Inferior parietal cortex (tissue), 1 donor: ENCODE results near the gene OVAAL.

Experiments used
- DNase-seq: peaks from one replicate; pipeline ENCODE4 v3.0.0-alpha.2; 2016; ENCODE audit errors: extremely low spot score

OVAAL gene

GRCh38 chr1:180606155-180606554 lies 47.4 kb downstream of the OVAAL start:
- DNase-seq, result no peak

GRCh38 chr1:180609643-180610555 lies 51.1 kb downstream of the OVAAL start:
- no peak for DNase-seq

GRCh38 chr1:180610556-180611015 lies 51.8 kb downstream of the OVAAL start:
- peak; percentile 24 for DNase-seq

- DNase-seq, result peak; percentile 60
Observed at GRCh38 chr1:180611016-180611930, 52.5 kb downstream of the OVAAL start.

GRCh38 chr1:180612632-180613031 lies 53.9 kb downstream of the OVAAL start:
- no peak for DNase-seq

GRCh38 chr1:180614730-180615129 lies 56.0 kb downstream of the OVAAL start:
- no peak for DNase-seq

- no peak for DNase-seq
Observed at GRCh38 chr1:180615493-180616290, 56.9 kb downstream of the OVAAL start.
